DND-41 (cell line): ENCODE measurements around the gene SETSIP.

Experiments used
- EZH2 ChIP-seq: IDR thresholded peaks from 3 replicates; pipeline ENCODE4 v1.6.1; 2012; ENCODE audit warnings: borderline replicate concordance, low read depth, mild to moderate bottlenecking, moderate library complexity, low read length, inconsistent platforms; ENCODE audit not compliant: severe bottlenecking
- TF ChIP-seq, protein P1 (sequence below): IDR thresholded peaks from 2 replicates; pipeline ENCODE4 v1.5.1; 2012; ENCODE audit warnings: borderline replicate concordance, low read length, moderate library complexity, mild to moderate bottlenecking; ENCODE audit not compliant: poor library complexity, severe bottlenecking; ENCODE audit errors: extremely low read depth

- TF ChIP-seq, protein P1, sequence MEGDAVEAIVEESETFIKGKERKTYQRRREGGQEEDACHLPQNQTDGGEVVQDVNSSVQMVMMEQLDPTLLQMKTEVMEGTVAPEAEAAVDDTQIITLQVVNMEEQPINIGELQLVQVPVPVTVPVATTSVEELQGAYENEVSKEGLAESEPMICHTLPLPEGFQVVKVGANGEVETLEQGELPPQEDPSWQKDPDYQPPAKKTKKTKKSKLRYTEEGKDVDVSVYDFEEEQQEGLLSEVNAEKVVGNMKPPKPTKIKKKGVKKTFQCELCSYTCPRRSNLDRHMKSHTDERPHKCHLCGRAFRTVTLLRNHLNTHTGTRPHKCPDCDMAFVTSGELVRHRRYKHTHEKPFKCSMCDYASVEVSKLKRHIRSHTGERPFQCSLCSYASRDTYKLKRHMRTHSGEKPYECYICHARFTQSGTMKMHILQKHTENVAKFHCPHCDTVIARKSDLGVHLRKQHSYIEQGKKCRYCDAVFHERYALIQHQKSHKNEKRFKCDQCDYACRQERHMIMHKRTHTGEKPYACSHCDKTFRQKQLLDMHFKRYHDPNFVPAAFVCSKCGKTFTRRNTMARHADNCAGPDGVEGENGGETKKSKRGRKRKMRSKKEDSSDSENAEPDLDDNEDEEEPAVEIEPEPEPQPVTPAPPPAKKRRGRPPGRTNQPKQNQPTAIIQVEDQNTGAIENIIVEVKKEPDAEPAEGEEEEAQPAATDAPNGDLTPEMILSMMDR, result no peak
- TF ChIP-seq EZH2, result no peak
Observed at GRCh38 chr1:92081031-92081430, 5.8 kb upstream of the SETSIP start.
